Mesendoderm (in vitro differentiated cells): Measurements from ENCODE around the gene MALAT1.
A peak's percentile ranks its signal among the peaks of the same experiment; 100 is the strongest.

Source experiments
- DNase-seq: peaks from one replicate; pipeline ENCODE4 v3.0.0; 2013
- H2AK5ac ChIP-seq: 2 replicates; pipeline ENCODE4 v1.6.1; 2013; ENCODE audit warnings: low read length, inconsistent platforms
- H2BK120ac ChIP-seq: 2 replicates; pipeline ENCODE4 v1.6.1; 2013; ENCODE audit warnings: low read depth, mild to moderate bottlenecking, low read length, moderate library complexity, mixed read lengths
- H2BK15ac ChIP-seq: replicated peaks from 2 replicates; pipeline ENCODE4 v1.6.1; 2013; ENCODE audit warnings: low read depth, mild to moderate bottlenecking, moderate library complexity
- H2BK5ac ChIP-seq: 2 replicates; pipeline ENCODE4 v1.6.1; 2013; ENCODE audit warnings: low read length, inconsistent platforms
- H3K18ac ChIP-seq: 2 replicates; pipeline ENCODE4 v1.6.1; 2013; ENCODE audit warnings: mild to moderate bottlenecking, low read length, mixed read lengths
- H3K23ac ChIP-seq: one replicate; pipeline ENCODE4 v1.6.1; 2013; ENCODE audit warnings: low read length
- H3K27ac ChIP-seq: 2 replicates; pipeline ENCODE4 v1.5.1; 2013; ENCODE audit warnings: low read depth, mild to moderate bottlenecking, inconsistent platforms, low read length, moderate library complexity
- H3K27me3 ChIP-seq: 2 replicates; pipeline ENCODE4 v1.6.1; 2013; ENCODE audit warnings: low read length, control low read depth, mild to moderate bottlenecking, inconsistent platforms; ENCODE audit not compliant: insufficient read depth, poor library complexity
- H3K36me3 ChIP-seq: 2 replicates; pipeline ENCODE4 v1.6.1; 2013; ENCODE audit warnings: low read length, inconsistent platforms; ENCODE audit not compliant: control insufficient read depth, insufficient read depth
- H3K4ac ChIP-seq: one replicate; pipeline ENCODE4 v1.6.1; 2013; ENCODE audit warnings: low read depth, mild to moderate bottlenecking, low read length, moderate library complexity
- H3K4me1 ChIP-seq: 2 replicates; pipeline ENCODE4 v1.6.1; 2013; ENCODE audit warnings: low read depth, low read length, inconsistent platforms; ENCODE audit not compliant: control insufficient read depth
- H3K4me2 ChIP-seq: 2 replicates; pipeline ENCODE4 v1.6.1; 2013; ENCODE audit warnings: low read length
- H3K4me3 ChIP-seq: 2 replicates; pipeline ENCODE4 v1.5.1; 2013; ENCODE audit warnings: mild to moderate bottlenecking, low read length
- H3K56ac ChIP-seq: one replicate; pipeline ENCODE4 v1.6.1; 2013; ENCODE audit warnings: low read length
- H3K79me1 ChIP-seq: 2 replicates; pipeline ENCODE4 v1.6.1; 2013; ENCODE audit warnings: low read length, inconsistent platforms
- H3K79me2 ChIP-seq: 2 replicates; pipeline ENCODE4 v1.6.1; 2013; ENCODE audit warnings: mild to moderate bottlenecking, low read length; ENCODE audit not compliant: control insufficient read depth, insufficient read depth
- H3K9ac ChIP-seq: 2 replicates; pipeline ENCODE4 v1.6.1; 2013; ENCODE audit warnings: low read length, inconsistent platforms
- H4K5ac ChIP-seq: one replicate; pipeline ENCODE4 v1.6.1; 2013; ENCODE audit warnings: low read length
- H4K8ac ChIP-seq: one replicate; pipeline ENCODE4 v1.6.1; 2013; ENCODE audit warnings: low read depth, mild to moderate bottlenecking, control low read depth, low read length, moderate library complexity
- WGBS: extraction: QIAGEN DNeasy Blood & Tissue Kit; methylation state at CpG from one replicate; pipeline ENCODE4 v1.1.7; 2013; ENCODE audit warnings: low lambda C conversion rate, missing lambda C conversion rate; ENCODE audit not compliant: insufficient coverage; ENCODE audit errors: extremely low coverage; 5-methylcytosine and 5-hydroxymethylcytosine counted together

MALAT1 gene

GRCh38 chr11:65489706-65490320 is 9.0 kb upstream of the MALAT1 start:
- Histone ChIP-seq H3K4me1 (peaks cover 30% of the 10 kb centered on the region), H2BK15ac (no peak overlapping the region), H3K23ac (no peak overlapping the region), H3K18ac (peak overlapping the region; percentile 65), H2AK5ac (peak overlapping the region; percentile 79), H3K27me3 (no peaks in the 10 kb centered on the region), H3K9ac (peak overlapping the region; percentile 33), H3K4me3 (no peak overlapping the region), H3K56ac (peak overlapping the region; percentile 87), H2BK120ac (no peak overlapping the region), H2BK5ac (peak overlapping the region; percentile 92), H3K36me3 (no peaks in the 10 kb centered on the region), H3K27ac (peak overlapping the region; percentile 72), H3K79me1 (no peaks in the 10 kb centered on the region), H4K5ac (peak overlapping the region; percentile 73), H3K4me2 (no peak overlapping the region), H3K79me2 (no peaks in the 10 kb centered on the region), H4K8ac (no peak overlapping the region), H3K4ac (peak overlapping the region; percentile 39)
- no CpG with 5 or more reads among the region's 8 CpGs for WGBS
- DNase-seq: peak; percentile 71

- H2BK120ac ChIP-seq: no peak overlapping the region
- no peaks in the 10 kb centered on the region for H3K36me3 ChIP-seq
- H2BK15ac ChIP-seq: no peak overlapping the region
- no peak overlapping the region for H3K4ac ChIP-seq
- H2AK5ac ChIP-seq: no peak overlapping the region
- no peak overlapping the region for H3K23ac ChIP-seq
- no peak overlapping the region for H3K27ac ChIP-seq
- H3K79me1 ChIP-seq: no peaks in the 10 kb centered on the region
- WGBS: no CpG with 5 or more reads among the region's 3 CpGs
- no peak overlapping the region for H3K4me3 ChIP-seq
- H3K18ac ChIP-seq: no peak overlapping the region
- no peaks in the 10 kb centered on the region for H3K27me3 ChIP-seq
- no peak for DNase-seq
- H2BK5ac ChIP-seq: no peak overlapping the region
- H3K9ac ChIP-seq: no peak overlapping the region
- no peak overlapping the region for H3K4me2 ChIP-seq
- peaks cover 30% of the 10 kb centered on the region for H3K4me1 ChIP-seq
- peak overlapping the region; percentile 77 for H3K56ac ChIP-seq
- H3K79me2 ChIP-seq: no peaks in the 10 kb centered on the region
- no peak overlapping the region for H4K5ac ChIP-seq
- H4K8ac ChIP-seq: no peak overlapping the region
These were observed 7.7 kb upstream of the MALAT1 start for GRCh38 chr11:65491163-65491465.

GRCh38 chr11:65491614-65492386 is 7.0 kb upstream of the MALAT1 start:
- Histone ChIP-seq H3K4me2 (no peak overlapping the region), H2BK120ac (no peak overlapping the region), H4K5ac (no peak overlapping the region), H3K79me1 (peaks cover 3% of the 10 kb centered on the region), H3K36me3 (no peaks in the 10 kb centered on the region), H3K79me2 (no peaks in the 10 kb centered on the region), H3K4me3 (no peak overlapping the region), H3K23ac (no peak overlapping the region), H3K4ac (no peak overlapping the region), H3K18ac (peak overlapping the region; percentile 81), H3K9ac (peak overlapping the region; percentile 25), H2BK5ac (peak overlapping the region; percentile 35), H3K4me1 (peaks cover 33% of the 10 kb centered on the region), H3K27me3 (no peaks in the 10 kb centered on the region), H2BK15ac (no peak overlapping the region), H2AK5ac (peak overlapping the region; percentile 79), H3K56ac (peak overlapping the region; percentile 77), H4K8ac (no peak overlapping the region), H3K27ac (peak overlapping the region; percentile 54)
- WGBS: no CpG with 5 or more reads among the region's 17 CpGs
- DNase-seq: peak; percentile 93

- H4K8ac ChIP-seq: no peak overlapping the region
- no peak overlapping the region for H3K4ac ChIP-seq
- H2BK15ac ChIP-seq: peak overlapping the region; percentile 20
- H3K56ac ChIP-seq: peak overlapping the region; percentile 63
- no peak overlapping the region for H2BK5ac ChIP-seq
- H3K9ac ChIP-seq: peak overlapping the region; percentile 5
- H2BK120ac ChIP-seq: no peak overlapping the region
- H3K23ac ChIP-seq: no peak overlapping the region
- no peak overlapping the region for H4K5ac ChIP-seq
- H3K4me3 ChIP-seq: no peak overlapping the region
- peak overlapping the region; percentile 81 for H3K18ac ChIP-seq
- H3K79me2 ChIP-seq: no peaks in the 10 kb centered on the region
- no peak overlapping the region for H3K4me2 ChIP-seq
- H3K27ac ChIP-seq: peak overlapping the region; percentile 37
- H3K79me1 ChIP-seq: peaks cover 3% of the 10 kb centered on the region
- H3K4me1 ChIP-seq: peaks cover 34% of the 10 kb centered on the region
- no CpG with 5 or more reads among the region's 4 CpGs for WGBS
- peak overlapping the region; percentile 35 for H2AK5ac ChIP-seq
- no peak for DNase-seq
- no peaks in the 10 kb centered on the region for H3K36me3 ChIP-seq
- no peaks in the 10 kb centered on the region for H3K27me3 ChIP-seq
These were observed 6.5 kb upstream of the MALAT1 start for GRCh38 chr11:65492387-65492636.

GRCh38 chr11:65492637-65493366 is 6.0 kb upstream of the MALAT1 start:
- Histone ChIP-seq H3K79me1 (peaks cover 3% of the 10 kb centered on the region), H3K4me3 (no peak overlapping the region), H3K9ac (peak overlapping the region; percentile 35), H3K56ac (peak overlapping the region; percentile 72), H3K18ac (peak overlapping the region; percentile 81), H3K23ac (no peak overlapping the region), H2BK120ac (no peak overlapping the region), H3K4ac (no peak overlapping the region), H3K36me3 (no peaks in the 10 kb centered on the region), H3K27ac (peak overlapping the region; percentile 52), H3K27me3 (no peaks in the 10 kb centered on the region), H4K5ac (no peak overlapping the region), H4K8ac (no peak overlapping the region), H2BK5ac (no peak overlapping the region), H3K79me2 (no peaks in the 10 kb centered on the region), H2BK15ac (peak overlapping the region; percentile 20), H2AK5ac (peak overlapping the region; percentile 35), H3K4me1 (peaks cover 34% of the 10 kb centered on the region), H3K4me2 (no peak overlapping the region)
- WGBS: no CpG with 5 or more reads among the region's 6 CpGs
- DNase-seq: peak; percentile 65
